HepG2 (cell line): ENCODE data around the gene RPTOR. TPM values are rescaled to one million over a fixed set of nuclear protein-coding genes. Genes with fewer than 3 reads are reported as not detected.

ENCODE experiments used
- BRD4 ChIP-seq: sonication (generic); formaldehyde crosslinking; IDR thresholded peaks from 2 replicates; pipeline ENCODE4 v1.4.0; 2020; ENCODE audit warnings: missing genetic modification reagents
- EZH2 ChIP-seq: conservative IDR thresholded peaks from 2 replicates; pipeline ENCODE4 v1.6.1; 2012; ENCODE audit warnings: mild to moderate bottlenecking, low read depth, low read length, moderate library complexity
- GATA4 ChIP-seq: sonication (generic); IDR thresholded peaks from 2 replicates; pipeline ENCODE4 v1.6.1; 2016; ENCODE audit warnings: antibody characterized with exemption, low read depth, borderline replicate concordance
- HIVEP1 ChIP-seq: sonication (generic); formaldehyde crosslinking; IDR thresholded peaks from 2 replicates; pipeline ENCODE4 v1.4.0; 2020; ENCODE audit warnings: mild to moderate bottlenecking, missing genetic modification reagents
- NFYC ChIP-seq: IDR thresholded peaks from 2 replicates; pipeline ENCODE4 v1.6.1; 2016; ENCODE audit warnings: missing genetic modification reagents, missing compliant biosample characterization
- PHF20 ChIP-seq: sonication (generic); formaldehyde crosslinking; IDR thresholded peaks from 2 replicates; pipeline ENCODE4 v1.5.0; 2020; ENCODE audit warnings: mild to moderate bottlenecking, missing genetic modification reagents
- THYN1 ChIP-seq: sonication (generic); formaldehyde crosslinking; IDR thresholded peaks from 2 replicates; pipeline ENCODE4 v1.8.1; 2023; ENCODE audit warnings: low read depth, mild to moderate bottlenecking, moderate library complexity, missing genetic modification reagents, borderline replicate concordance
- ZFP36L1 ChIP-seq: sonication (generic); formaldehyde crosslinking; IDR thresholded peaks from 2 replicates; pipeline ENCODE4 v1.8.0; 2022; ENCODE audit warnings: mild to moderate bottlenecking, missing genetic modification reagents, moderate library complexity
- ZNF644 ChIP-seq: IDR thresholded peaks from 2 replicates; pipeline ENCODE4 v1.6.1; 2016; ENCODE audit warnings: low read depth
- ZNF674 ChIP-seq: sonication (generic); formaldehyde crosslinking; IDR thresholded peaks from 2 replicates; pipeline ENCODE4 v1.5.0; 2020; ENCODE audit warnings: low read depth, mild to moderate bottlenecking, missing genetic modification reagents
- polyA plus RNA-seq, 8 experiments: library from polyadenylated mRNA; depleted of rRNA in 3 of 8; stranded (reverse) in 7 of 8; unstranded in 1 of 8; fragments of >200 nt; fragmentation: Illumina TruSeq in 4 of 8; extraction: Trizol in 4 of 8; gene quantifications; 2 replicates each; pipeline versions ENCODE4 v1.2.1 to v1.2.3, GENCODE V29; 2011 to 2016; ENCODE audit warnings: low read depth in 4 of 8, missing spikeins in 1 of 8, mixed read lengths in 1 of 8; ENCODE audit not compliant: insufficient read depth in 1 of 8
- total RNA-seq, 5 experiments: library from RNA; depleted of rRNA; stranded (reverse); fragments of >200 nt; fragmentation: Illumina TruSeq; extraction: Trizol; gene quantifications; 2 replicates each; pipeline ENCODE4 v1.2.3, GENCODE V29; 2016; ENCODE audit warnings: low read depth in 1 of 5
- TF ChIP-seq, protein P1 (sequence below), 2 experiments: fragments of 450-650 bp in 1 of 2; sonication (generic) in 1 of 2; formaldehyde crosslinking in 1 of 2; IDR thresholded peaks; 2 replicates each; pipeline versions ENCODE4 v1.6.1 to v1.8.0; 2016 to 2022; ENCODE audit warnings: antibody characterized with exemption in 1 of 2, mild to moderate bottlenecking in 1 of 2, missing genetic modification reagents in 1 of 2
- TF ChIP-seq, protein P2 (sequence below): IDR thresholded peaks from 2 replicates; pipeline ENCODE4 v1.6.1; 2016; ENCODE audit warnings: missing genetic modification reagents, missing compliant biosample characterization
- TF ChIP-seq, protein P3 (sequence below): IDR thresholded peaks from 2 replicates; pipeline ENCODE4 v1.6.1; 2016; ENCODE audit warnings: control low read depth
- TF ChIP-seq, protein P4 (sequence below): sonication (generic); formaldehyde crosslinking; conservative IDR thresholded peaks from 2 replicates; pipeline ENCODE4 v1.4.0; 2020; ENCODE audit warnings: missing genetic modification reagents
- TF ChIP-seq, protein P5 (sequence below): sonication (generic); formaldehyde crosslinking; IDR thresholded peaks from 2 replicates; pipeline ENCODE4 v1.8.1; 2023; ENCODE audit warnings: missing genetic modification reagents, inconsistent platforms, borderline replicate concordance

RPTOR gene
- total and polyA plus RNA-seq, 2 of the 13 experiments (the other 11 are each of a cell fraction or from before 2014, with no cell fraction given): 6.6 to 25.3 TPM

DNA sequence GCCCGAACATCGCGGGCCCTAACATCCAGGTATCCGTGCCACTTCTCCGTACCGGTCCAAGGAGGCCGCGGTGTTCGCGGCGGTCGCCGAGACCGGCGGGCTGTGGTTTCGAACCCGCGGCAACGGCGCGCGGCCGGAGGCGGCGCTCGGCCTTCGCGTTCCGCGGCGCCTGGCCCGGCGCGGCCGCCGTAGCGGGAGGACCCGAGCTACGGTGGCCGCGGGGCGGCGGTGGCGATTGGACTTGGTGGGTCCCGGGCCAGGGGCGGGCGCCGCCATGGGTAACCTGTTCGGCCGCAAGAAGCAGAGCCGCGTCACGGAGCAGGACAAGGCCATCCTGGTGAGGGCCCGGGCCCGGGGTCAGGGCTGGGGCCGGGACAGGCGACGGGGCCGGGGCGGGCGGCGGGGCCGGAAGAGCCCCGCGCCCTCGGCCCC lies 447.0 kb downstream of the RPTOR start, which contains the start of gene CHMP6 (continued):
- TF ChIP-seq, protein P1, sequence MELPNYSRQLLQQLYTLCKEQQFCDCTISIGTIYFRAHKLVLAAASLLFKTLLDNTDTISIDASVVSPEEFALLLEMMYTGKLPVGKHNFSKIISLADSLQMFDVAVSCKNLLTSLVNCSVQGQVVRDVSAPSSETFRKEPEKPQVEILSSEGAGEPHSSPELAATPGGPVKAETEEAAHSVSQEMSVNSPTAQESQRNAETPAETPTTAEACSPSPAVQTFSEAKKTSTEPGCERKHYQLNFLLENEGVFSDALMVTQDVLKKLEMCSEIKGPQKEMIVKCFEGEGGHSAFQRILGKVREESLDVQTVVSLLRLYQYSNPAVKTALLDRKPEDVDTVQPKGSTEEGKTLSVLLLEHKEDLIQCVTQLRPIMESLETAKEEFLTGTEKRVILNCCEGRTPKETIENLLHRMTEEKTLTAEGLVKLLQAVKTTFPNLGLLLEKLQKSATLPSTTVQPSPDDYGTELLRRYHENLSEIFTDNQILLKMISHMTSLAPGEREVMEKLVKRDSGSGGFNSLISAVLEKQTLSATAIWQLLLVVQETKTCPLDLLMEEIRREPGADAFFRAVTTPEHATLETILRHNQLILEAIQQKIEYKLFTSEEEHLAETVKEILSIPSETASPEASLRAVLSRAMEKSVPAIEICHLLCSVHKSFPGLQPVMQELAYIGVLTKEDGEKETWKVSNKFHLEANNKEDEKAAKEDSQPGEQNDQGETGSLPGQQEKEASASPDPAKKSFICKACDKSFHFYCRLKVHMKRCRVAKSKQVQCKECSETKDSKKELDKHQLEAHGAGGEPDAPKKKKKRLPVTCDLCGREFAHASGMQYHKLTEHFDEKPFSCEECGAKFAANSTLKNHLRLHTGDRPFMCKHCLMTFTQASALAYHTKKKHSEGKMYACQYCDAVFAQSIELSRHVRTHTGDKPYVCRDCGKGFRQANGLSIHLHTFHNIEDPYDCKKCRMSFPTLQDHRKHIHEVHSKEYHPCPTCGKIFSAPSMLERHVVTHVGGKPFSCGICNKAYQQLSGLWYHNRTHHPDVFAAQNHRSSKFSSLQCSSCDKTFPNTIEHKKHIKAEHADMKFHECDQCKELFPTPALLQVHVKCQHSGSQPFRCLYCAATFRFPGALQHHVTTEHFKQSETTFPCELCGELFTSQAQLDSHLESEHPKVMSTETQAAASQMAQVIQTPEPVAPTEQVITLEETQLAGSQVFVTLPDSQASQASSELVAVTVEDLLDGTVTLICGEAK (IDR thresholded peaks at IDR 0.05): no peak
- TF ChIP-seq, protein P1 (CRISPR knock-in tag; IDR thresholded peaks at IDR 0.05): 0 out of 2 replicates have a peak, but pooled peaks have one; percentile 13
- no peak for TF ChIP-seq THYN1
- TF ChIP-seq, protein P2, sequence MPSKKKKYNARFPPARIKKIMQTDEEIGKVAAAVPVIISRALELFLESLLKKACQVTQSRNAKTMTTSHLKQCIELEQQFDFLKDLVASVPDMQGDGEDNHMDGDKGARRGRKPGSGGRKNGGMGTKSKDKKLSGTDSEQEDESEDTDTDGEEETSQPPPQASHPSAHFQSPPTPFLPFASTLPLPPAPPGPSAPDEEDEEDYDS (CRISPR knock-in tag): no peak
- TF ChIP-seq HIVEP1 (CRISPR knock-in tag): peak; percentile 23; the same call in 1 of the 2 replicates
- TF ChIP-seq BRD4 (CRISPR knock-in tag): no peak
- TF ChIP-seq ZNF674 (CRISPR knock-in tag): no peak
- TF ChIP-seq, protein P3, sequence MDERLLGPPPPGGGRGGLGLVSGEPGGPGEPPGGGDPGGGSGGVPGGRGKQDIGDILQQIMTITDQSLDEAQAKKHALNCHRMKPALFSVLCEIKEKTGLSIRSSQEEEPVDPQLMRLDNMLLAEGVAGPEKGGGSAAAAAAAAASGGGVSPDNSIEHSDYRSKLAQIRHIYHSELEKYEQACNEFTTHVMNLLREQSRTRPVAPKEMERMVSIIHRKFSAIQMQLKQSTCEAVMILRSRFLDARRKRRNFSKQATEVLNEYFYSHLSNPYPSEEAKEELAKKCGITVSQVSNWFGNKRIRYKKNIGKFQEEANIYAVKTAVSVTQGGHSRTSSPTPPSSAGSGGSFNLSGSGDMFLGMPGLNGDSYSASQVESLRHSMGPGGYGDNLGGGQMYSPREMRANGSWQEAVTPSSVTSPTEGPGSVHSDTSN (CRISPR knock-in tag): no peak
- TF ChIP-seq PHF20 (CRISPR knock-in tag): peak; percentile 79
- TF ChIP-seq GATA4: no peak
- no peak for TF ChIP-seq NFYC (CRISPR knock-in tag)
- TF ChIP-seq, protein P4, sequence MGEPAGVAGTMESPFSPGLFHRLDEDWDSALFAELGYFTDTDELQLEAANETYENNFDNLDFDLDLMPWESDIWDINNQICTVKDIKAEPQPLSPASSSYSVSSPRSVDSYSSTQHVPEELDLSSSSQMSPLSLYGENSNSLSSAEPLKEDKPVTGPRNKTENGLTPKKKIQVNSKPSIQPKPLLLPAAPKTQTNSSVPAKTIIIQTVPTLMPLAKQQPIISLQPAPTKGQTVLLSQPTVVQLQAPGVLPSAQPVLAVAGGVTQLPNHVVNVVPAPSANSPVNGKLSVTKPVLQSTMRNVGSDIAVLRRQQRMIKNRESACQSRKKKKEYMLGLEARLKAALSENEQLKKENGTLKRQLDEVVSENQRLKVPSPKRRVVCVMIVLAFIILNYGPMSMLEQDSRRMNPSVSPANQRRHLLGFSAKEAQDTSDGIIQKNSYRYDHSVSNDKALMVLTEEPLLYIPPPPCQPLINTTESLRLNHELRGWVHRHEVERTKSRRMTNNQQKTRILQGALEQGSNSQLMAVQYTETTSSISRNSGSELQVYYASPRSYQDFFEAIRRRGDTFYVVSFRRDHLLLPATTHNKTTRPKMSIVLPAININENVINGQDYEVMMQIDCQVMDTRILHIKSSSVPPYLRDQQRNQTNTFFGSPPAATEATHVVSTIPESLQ (CRISPR knock-in tag): no peak
- TF ChIP-seq, protein P5, sequence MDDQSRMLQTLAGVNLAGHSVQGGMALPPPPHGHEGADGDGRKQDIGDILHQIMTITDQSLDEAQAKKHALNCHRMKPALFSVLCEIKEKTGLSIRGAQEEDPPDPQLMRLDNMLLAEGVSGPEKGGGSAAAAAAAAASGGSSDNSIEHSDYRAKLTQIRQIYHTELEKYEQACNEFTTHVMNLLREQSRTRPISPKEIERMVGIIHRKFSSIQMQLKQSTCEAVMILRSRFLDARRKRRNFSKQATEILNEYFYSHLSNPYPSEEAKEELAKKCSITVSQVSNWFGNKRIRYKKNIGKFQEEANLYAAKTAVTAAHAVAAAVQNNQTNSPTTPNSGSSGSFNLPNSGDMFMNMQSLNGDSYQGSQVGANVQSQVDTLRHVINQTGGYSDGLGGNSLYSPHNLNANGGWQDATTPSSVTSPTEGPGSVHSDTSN (CRISPR knock-in tag): no peak
- no peak for TF ChIP-seq ZFP36L1 (CRISPR knock-in tag)
- no peak for TF ChIP-seq ZNF644 (CRISPR knock-in tag)
- TF ChIP-seq EZH2: no peak
